Body of pancreas (tissue), 4 donors: ENCODE data around the gene MARCHF4.

ENCODE experiments used
- POLR2A ChIP-seq, 3 donors: fragments of 450-650 bp; IDR thresholded peaks; one replicate each; pipeline ENCODE4 v1.6.1; 2016; ENCODE audit warnings: antibody characterized with exemption in 3 of 3, mild to moderate bottlenecking in 2 of 3
- TF ChIP-seq, protein P1 (sequence below), 7 experiments: fragments of 450-650 bp in 4 of 7; fragments of 200-600 bp in 3 of 7; sonication (generic) in 3 of 7; IDR thresholded peaks; one replicate each; pipeline ENCODE4 v1.5.1; 2016 to 2019; ENCODE audit warnings: antibody characterized with exemption in 7 of 7

DNA sequence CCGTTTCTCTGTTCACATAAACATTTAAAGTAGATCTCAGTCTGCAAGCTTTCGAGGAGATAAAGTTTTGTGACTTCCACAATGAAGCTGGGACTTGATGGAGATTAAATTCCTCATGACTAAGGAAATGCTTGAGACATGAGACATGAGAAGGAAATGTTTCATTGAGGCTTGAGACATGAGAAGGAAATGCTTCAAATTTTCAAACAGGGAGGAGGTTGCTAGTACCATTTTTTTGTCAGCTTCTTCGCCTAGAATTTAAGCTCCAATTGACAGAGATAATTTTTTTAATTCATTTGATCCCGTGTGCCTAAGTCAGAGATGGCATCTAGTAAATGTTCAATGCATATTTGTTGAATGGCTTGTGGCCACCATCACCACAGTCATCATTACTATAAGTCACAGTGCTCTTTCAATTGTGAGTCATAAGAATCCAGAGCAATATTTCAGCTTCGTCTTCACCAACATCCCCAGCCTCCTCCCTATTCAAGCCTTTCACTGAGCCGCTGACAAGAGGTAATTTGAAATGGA lies 543 bp upstream of the MARCHF4 start:
- TF ChIP-seq, protein P1, sequence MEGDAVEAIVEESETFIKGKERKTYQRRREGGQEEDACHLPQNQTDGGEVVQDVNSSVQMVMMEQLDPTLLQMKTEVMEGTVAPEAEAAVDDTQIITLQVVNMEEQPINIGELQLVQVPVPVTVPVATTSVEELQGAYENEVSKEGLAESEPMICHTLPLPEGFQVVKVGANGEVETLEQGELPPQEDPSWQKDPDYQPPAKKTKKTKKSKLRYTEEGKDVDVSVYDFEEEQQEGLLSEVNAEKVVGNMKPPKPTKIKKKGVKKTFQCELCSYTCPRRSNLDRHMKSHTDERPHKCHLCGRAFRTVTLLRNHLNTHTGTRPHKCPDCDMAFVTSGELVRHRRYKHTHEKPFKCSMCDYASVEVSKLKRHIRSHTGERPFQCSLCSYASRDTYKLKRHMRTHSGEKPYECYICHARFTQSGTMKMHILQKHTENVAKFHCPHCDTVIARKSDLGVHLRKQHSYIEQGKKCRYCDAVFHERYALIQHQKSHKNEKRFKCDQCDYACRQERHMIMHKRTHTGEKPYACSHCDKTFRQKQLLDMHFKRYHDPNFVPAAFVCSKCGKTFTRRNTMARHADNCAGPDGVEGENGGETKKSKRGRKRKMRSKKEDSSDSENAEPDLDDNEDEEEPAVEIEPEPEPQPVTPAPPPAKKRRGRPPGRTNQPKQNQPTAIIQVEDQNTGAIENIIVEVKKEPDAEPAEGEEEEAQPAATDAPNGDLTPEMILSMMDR (IDR thresholded peaks at IDR 0.05) = no peak
- no peak for TF ChIP-seq POLR2A (IDR thresholded peaks at IDR 0.05)
